ENCODE results near the gene POLG2.

DNA sequence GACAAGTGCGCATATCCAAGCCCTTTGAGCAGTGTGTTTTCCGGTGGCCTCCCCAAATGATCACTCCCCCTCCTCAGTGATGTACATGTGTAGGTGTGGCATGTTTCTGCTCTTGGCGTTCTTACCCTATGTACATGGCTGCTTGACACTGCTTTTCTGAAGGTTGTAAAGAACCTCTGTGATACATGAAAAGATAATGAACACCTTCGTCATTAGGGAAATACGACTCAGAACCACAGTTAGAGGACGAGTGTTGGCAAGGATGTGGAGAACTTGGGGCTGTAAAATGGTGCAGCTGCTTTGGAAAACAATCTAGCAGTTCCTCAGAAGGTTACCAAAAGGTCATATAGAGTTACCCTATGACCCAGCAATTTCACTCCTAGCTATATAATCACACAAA is 38.5 kb upstream of the POLG2 start:
- TF ChIP-seq, protein P1, sequence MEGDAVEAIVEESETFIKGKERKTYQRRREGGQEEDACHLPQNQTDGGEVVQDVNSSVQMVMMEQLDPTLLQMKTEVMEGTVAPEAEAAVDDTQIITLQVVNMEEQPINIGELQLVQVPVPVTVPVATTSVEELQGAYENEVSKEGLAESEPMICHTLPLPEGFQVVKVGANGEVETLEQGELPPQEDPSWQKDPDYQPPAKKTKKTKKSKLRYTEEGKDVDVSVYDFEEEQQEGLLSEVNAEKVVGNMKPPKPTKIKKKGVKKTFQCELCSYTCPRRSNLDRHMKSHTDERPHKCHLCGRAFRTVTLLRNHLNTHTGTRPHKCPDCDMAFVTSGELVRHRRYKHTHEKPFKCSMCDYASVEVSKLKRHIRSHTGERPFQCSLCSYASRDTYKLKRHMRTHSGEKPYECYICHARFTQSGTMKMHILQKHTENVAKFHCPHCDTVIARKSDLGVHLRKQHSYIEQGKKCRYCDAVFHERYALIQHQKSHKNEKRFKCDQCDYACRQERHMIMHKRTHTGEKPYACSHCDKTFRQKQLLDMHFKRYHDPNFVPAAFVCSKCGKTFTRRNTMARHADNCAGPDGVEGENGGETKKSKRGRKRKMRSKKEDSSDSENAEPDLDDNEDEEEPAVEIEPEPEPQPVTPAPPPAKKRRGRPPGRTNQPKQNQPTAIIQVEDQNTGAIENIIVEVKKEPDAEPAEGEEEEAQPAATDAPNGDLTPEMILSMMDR (IDR thresholded peaks at IDR 0.05): no peak
- no peak for TF ChIP-seq POLR2A (IDR thresholded peaks at IDR 0.05)

Measured in testis (tissue), 2 donors.